Measurements from ENCODE around the gene GRIK4. TPM values are rescaled to one million over a fixed set of nuclear protein-coding genes. Genes with fewer than 3 reads are reported as not detected.
A peak's percentile ranks its signal among the peaks of the same experiment; 100 is the strongest.
"Not testable (repeated sequence)": the region's sequence is repeated elsewhere in the genome, so short reads cannot be mapped to it uniquely, and the experiment has no call there.

GRIK4 gene
- total and polyA plus RNA-seq, 9 of the 15 experiments (the other 6 are each of a cell fraction or from before 2014, with no cell fraction given) = not detected

DNA sequence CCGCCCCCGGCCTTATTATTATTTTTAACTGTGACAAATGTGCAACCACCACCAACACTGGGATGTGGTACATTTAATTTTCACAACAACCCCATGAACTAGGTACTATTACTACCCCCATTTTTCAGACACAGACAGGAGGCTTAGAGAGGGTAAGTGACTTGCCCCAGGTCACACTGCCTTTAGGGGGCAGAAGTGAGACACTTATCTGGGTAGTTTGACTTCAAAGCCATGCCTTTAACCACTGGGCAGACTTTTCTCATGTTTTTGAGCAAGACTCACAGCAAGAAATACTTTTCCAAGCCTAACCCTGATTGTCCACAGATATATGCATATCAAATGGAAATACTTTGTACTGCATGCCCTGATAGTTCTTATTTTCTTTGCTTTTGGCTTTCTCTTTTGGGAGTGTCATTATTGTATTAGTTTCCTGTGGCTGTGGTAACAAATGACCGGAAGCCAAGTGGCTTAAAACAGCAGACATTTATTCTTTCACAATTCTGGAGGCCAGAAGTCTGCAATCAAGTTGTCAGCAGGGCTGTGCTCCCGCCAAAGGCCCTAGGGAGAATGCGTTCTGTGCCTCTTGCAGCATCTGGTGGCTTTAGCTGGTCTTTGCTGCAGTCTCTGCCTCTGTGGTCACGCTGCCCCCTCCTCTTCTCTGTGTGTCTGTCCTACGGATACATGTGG is 110.8 kb downstream of the GRIK4 start:
- Histone ChIP-seq H2AFZ (ENCODE audit: low read depth, low read length) (no peak overlapping the region), H4K20me1 (replicated peaks; ENCODE audit: control insufficient read depth, insufficient read depth, low read length) (no peaks in the 10 kb centered on the region), H3K4me2 (ENCODE audit: insufficient read depth, low read length) (no peak overlapping the region), H3K9me3 (replicated peaks; ENCODE audit: control insufficient read depth, insufficient read depth, low read depth, low read length) (no peaks in the 10 kb centered on the region), H3K9ac (ENCODE audit: insufficient read depth in 1 of 2, low read depth in 2 of 2, low read length in 2 of 2) (no peak overlapping the region), H3K27ac (ENCODE audit: extremely low read depth, low read depth, low read length) (no peak overlapping the region), H3K4me1 (replicated peaks in 1 of 2; ENCODE audit: control insufficient read depth in 2 of 2, insufficient read depth in 2 of 2, low read length in 2 of 2) (no peaks in the 10 kb centered on the region), H3K27me3 (ENCODE audit: control insufficient read depth in 2 of 2, insufficient read depth in 2 of 2, low read length in 2 of 2) (peaks cover 9 to 37% of the 10 kb centered on the region in 2 experiments; a peak in 4 of 5 replicates), H3K4me3 (no peak overlapping the region), H3K9me1 (ENCODE audit: control insufficient read depth, insufficient read depth, low read length) (no peaks in the 10 kb centered on the region), H3K36me3 (ENCODE audit: control insufficient read depth, insufficient read depth, low read length) (no peaks in the 10 kb centered on the region), H3K79me2 (ENCODE audit: control insufficient read depth, insufficient read depth, low read length) (no peaks in the 10 kb centered on the region)
- ChIA-PET CTCF (ENCODE audit: low intra/inter-chr PET ratio) (no interaction called here), POLR2A (no interaction called here)
- FAIRE-seq (peak; percentile 67), ATAC-seq (peak; percentile 80), DNase-seq (ENCODE audit: extremely low read depth in 1 of 4, low spot score in 3 of 4) (peak; percentile 19 to 32 (median 28))
- in situ Hi-C loops (cut with MboI) = no loop called here
- TF ChIP-seq, protein P1, sequence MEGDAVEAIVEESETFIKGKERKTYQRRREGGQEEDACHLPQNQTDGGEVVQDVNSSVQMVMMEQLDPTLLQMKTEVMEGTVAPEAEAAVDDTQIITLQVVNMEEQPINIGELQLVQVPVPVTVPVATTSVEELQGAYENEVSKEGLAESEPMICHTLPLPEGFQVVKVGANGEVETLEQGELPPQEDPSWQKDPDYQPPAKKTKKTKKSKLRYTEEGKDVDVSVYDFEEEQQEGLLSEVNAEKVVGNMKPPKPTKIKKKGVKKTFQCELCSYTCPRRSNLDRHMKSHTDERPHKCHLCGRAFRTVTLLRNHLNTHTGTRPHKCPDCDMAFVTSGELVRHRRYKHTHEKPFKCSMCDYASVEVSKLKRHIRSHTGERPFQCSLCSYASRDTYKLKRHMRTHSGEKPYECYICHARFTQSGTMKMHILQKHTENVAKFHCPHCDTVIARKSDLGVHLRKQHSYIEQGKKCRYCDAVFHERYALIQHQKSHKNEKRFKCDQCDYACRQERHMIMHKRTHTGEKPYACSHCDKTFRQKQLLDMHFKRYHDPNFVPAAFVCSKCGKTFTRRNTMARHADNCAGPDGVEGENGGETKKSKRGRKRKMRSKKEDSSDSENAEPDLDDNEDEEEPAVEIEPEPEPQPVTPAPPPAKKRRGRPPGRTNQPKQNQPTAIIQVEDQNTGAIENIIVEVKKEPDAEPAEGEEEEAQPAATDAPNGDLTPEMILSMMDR (IDR thresholded peaks at IDR 0.05 in 2 of 3, conservative IDR thresholded peaks at IDR 0.05 in 1 of 3; ENCODE audit: insufficient read depth in 2 of 3, low read depth in 1 of 3, low read length in 3 of 3) = peak; percentile 24 to 44 (median 42); a peak in 4 of 6 replicates
- TF ChIP-seq, protein P2, sequence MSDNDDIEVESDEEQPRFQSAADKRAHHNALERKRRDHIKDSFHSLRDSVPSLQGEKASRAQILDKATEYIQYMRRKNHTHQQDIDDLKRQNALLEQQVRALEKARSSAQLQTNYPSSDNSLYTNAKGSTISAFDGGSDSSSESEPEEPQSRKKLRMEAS (CRISPR knock-in tag; IDR thresholded peaks at IDR 0.05) = no peak
- TF ChIP-seq SLC30A9 (CRISPR knock-in tag; IDR thresholded peaks at IDR 0.05) = no peak
- no peak for TF ChIP-seq NBN (IDR thresholded peaks at IDR 0.05; ENCODE audit: low read depth)
- no peak for TF ChIP-seq NR2F6 (CRISPR knock-in tag; IDR thresholded peaks at IDR 0.05)
- peak in 1 of 2 experiments; percentile 27; a peak in 1 of 4 replicates for TF ChIP-seq RAD21 (CRISPR knock-in tag; conservative IDR thresholded peaks at IDR 0.05 in 1 of 2, IDR thresholded peaks at IDR 0.05 in 1 of 2)
- no peak for TF ChIP-seq ZNF12 (CRISPR knock-in tag; IDR thresholded peaks at IDR 0.05)
- no peak for TF ChIP-seq THRAP3 (IDR thresholded peaks at IDR 0.05; ENCODE audit: borderline replicate concordance)
- TF ChIP-seq, protein P3, sequence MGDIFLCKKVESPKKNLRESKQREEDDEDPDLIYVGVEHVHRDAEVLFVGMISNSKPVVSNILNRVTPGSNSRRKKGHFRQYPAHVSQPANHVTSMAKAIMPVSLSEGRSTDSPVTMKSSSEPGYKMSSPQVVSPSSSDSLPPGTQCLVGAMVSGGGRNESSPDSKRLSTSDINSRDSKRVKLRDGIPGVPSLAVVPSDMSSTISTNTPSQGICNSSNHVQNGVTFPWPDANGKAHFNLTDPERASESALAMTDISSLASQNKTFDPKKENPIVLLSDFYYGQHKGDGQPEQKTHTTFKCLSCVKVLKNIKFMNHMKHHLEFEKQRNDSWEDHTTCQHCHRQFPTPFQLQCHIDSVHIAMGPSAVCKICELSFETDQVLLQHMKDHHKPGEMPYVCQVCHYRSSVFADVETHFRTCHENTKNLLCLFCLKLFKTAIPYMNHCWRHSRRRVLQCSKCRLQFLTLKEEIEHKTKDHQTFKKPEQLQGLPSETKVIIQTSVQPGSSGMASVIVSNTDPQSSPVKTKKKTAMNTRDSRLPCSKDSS (IDR thresholded peaks at IDR 0.05; ENCODE audit: low read depth, partially characterized antibody) = no peak
- no TSS peak for BruUV-seq (replicated peaks)
- intact Hi-C loops (cut with micrococcal nuclease) = no loop called here
- 2% methylated on average over 7 of the region's 7 CpGs for WGBS (ENCODE audit: insufficient coverage, low coverage, missing lambda C conversion rate)

DNA sequence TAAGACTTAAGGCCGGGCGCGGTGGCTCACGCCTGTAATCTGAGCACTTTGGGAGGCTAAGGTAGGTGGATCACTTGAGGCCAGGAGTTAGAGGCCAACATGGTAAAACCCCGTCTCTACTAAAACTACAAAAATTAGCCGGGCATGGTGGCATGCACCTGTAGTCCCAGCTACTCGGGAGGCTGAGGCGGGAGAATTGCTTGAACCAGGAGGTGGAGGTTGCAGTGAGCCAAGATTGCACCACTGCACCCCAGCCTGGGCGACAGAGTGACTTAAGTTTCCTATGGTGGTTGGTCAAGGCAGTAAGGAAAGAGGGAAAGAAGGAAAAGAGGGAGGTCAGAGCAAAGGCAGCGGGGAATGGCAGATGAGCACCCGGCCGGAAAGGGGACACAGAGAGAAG is 113.4 kb downstream of the GRIK4 start:
- H3K27ac ChIP-seq (ENCODE audit: extremely low read depth, low read depth, low read length); in situ Hi-C loops (cut with MboI); BruUV-seq (replicated peaks); H2AFZ ChIP-seq (ENCODE audit: low read depth, low read length); FAIRE-seq; CTCF ChIA-PET (ENCODE audit: low intra/inter-chr PET ratio); H3K9me1 ChIP-seq (ENCODE audit: control insufficient read depth, insufficient read depth, low read length); DNase-seq (ENCODE audit: extremely low read depth in 1 of 4, low spot score in 3 of 4); H3K4me1 ChIP-seq (replicated peaks in 1 of 2; ENCODE audit: control insufficient read depth in 2 of 2, insufficient read depth in 2 of 2, low read length in 2 of 2); H3K9me3 ChIP-seq (replicated peaks; ENCODE audit: control insufficient read depth, insufficient read depth, low read depth, low read length); H3K4me2 ChIP-seq (ENCODE audit: insufficient read depth, low read length); H3K79me2 ChIP-seq (ENCODE audit: control insufficient read depth, insufficient read depth, low read length); H3K4me3 ChIP-seq; H3K36me3 ChIP-seq (ENCODE audit: control insufficient read depth, insufficient read depth, low read length); H4K20me1 ChIP-seq (replicated peaks; ENCODE audit: control insufficient read depth, insufficient read depth, low read length); ATAC-seq; H3K9ac ChIP-seq (ENCODE audit: insufficient read depth in 1 of 2, low read depth in 2 of 2, low read length in 2 of 2); intact Hi-C loops (cut with micrococcal nuclease): not testable (repeated sequence)
- POLR2A ChIA-PET = interaction anchor here (0.7 kb wide), 1 partner anchor 17 kb away, joined by 4 read pairs; no protein-coding TSS in a partner anchor
- peaks cover 20 to 53% of the 10 kb centered on the region in 2 experiments; a peak in 4 of 5 replicates for H3K27me3 ChIP-seq (ENCODE audit: control insufficient read depth in 2 of 2, insufficient read depth in 2 of 2, low read length in 2 of 2)
- under 1% methylated on average over 12 of the region's 12 CpGs for WGBS (ENCODE audit: insufficient coverage, low coverage, missing lambda C conversion rate)

All from K562 (cell line).